ENCODE measurements around the gene FNBP1L. TPM values are rescaled to one million over a fixed set of nuclear protein-coding genes. Genes with fewer than 3 reads are reported as not detected.
A peak's percentile ranks its signal among the peaks of the same experiment; 100 is the strongest.

The FNBP1L gene
- polyA plus RNA-seq, 1 donor (not counting 4 experiments of a cell fraction or from before 2014, with no cell fraction given): 22.9 TPM

GRCh38 chr1:93576746-93577145 lies 128.8 kb downstream of the FNBP1L start:
- Histone ChIP-seq H3K4me2 (ENCODE audit: control insufficient read depth, extremely low read depth, insufficient read depth, low read depth, low read length) (no peak overlapping the region), H3K36me3 (ENCODE audit: control insufficient read depth in 2 of 2, extremely low read depth in 1 of 2, insufficient read depth in 2 of 2, low read length in 2 of 2) (peaks cover 45 to 87% of the 10 kb centered on the region in 2 experiments), H3K4me1 (ENCODE audit: control insufficient read depth, extremely low read depth, insufficient read depth, low read length) (no peaks in the 10 kb centered on the region), H3K9me3 (ENCODE audit: control insufficient read depth, low read depth, low read length) (no peaks in the 10 kb centered on the region), H3K9ac (ENCODE audit: control insufficient read depth, extremely low read depth, insufficient read depth, low read length) (no peak overlapping the region), H3K4me3 (ENCODE audit: control insufficient read depth in 2 of 3, extremely low read depth in 1 of 3, insufficient read depth in 2 of 3, low read depth in 1 of 3, low read length in 3 of 3) (no peak overlapping the region), H4K20me1 (ENCODE audit: control insufficient read depth, extremely low read depth, insufficient read depth, low read length) (peaks cover 35% of the 10 kb centered on the region), H3K27ac (ENCODE audit: control insufficient read depth, insufficient read depth, low read length) (no peak overlapping the region), H3K9me1 (ENCODE audit: control insufficient read depth, extremely low read depth, insufficient read depth, low read length) (no peaks in the 10 kb centered on the region), H3K79me2 (ENCODE audit: control insufficient read depth, insufficient read depth, low read length) (peaks cover 71% of the 10 kb centered on the region), H3K27me3 (ENCODE audit: control insufficient read depth, extremely low read depth, insufficient read depth, low read length) (no peaks in the 10 kb centered on the region), H2AFZ (ENCODE audit: control insufficient read depth, low read length) (no peak overlapping the region)
- TF ChIP-seq EZH2 (IDR thresholded peaks at IDR 0.05; ENCODE audit: low read length) (no peak), CTCF (optimal IDR thresholded peaks at IDR 0.05 in 1 of 3, IDR thresholded peaks at IDR 0.05 in 1 of 3, conservative IDR thresholded peaks at IDR 0.05 in 1 of 3; ENCODE audit: extremely low read depth in 1 of 3, insufficient read depth in 2 of 3, low read length in 3 of 3) (no peak)
- DNase-seq (ENCODE audit: low read depth, low spot score) (no peak), FAIRE-seq (no peak)
- dilution Hi-C loops (cut with MboI; ENCODE audit: extremely low pct_ligation_motif_present, low sequenced_read_pairs): no loop called here

- H3K9ac ChIP-seq (ENCODE audit: control insufficient read depth, extremely low read depth, insufficient read depth, low read length): no peak overlapping the region
- peaks cover 73% of the 10 kb centered on the region for H3K79me2 ChIP-seq (ENCODE audit: control insufficient read depth, insufficient read depth, low read length)
- H3K4me2 ChIP-seq (ENCODE audit: control insufficient read depth, extremely low read depth, insufficient read depth, low read depth, low read length): no peak overlapping the region
- H3K27ac ChIP-seq (ENCODE audit: control insufficient read depth, insufficient read depth, low read length): no peak overlapping the region
- H3K9me3 ChIP-seq (ENCODE audit: control insufficient read depth, low read depth, low read length): no peaks in the 10 kb centered on the region
- H3K9me1 ChIP-seq (ENCODE audit: control insufficient read depth, extremely low read depth, insufficient read depth, low read length): no peaks in the 10 kb centered on the region
- peaks cover 35% of the 10 kb centered on the region for H4K20me1 ChIP-seq (ENCODE audit: control insufficient read depth, extremely low read depth, insufficient read depth, low read length)
- peaks cover 45 to 86% of the 10 kb centered on the region in 2 experiments for H3K36me3 ChIP-seq (ENCODE audit: control insufficient read depth in 2 of 2, extremely low read depth in 1 of 2, insufficient read depth in 2 of 2, low read length in 2 of 2)
- H3K4me1 ChIP-seq (ENCODE audit: control insufficient read depth, extremely low read depth, insufficient read depth, low read length): no peaks in the 10 kb centered on the region
- dilution Hi-C loops (cut with MboI; ENCODE audit: extremely low pct_ligation_motif_present, low sequenced_read_pairs): no loop called here
- no peak for TF ChIP-seq EZH2 (IDR thresholded peaks at IDR 0.05; ENCODE audit: low read length)
- TF ChIP-seq CTCF (optimal IDR thresholded peaks at IDR 0.05 in 1 of 3, IDR thresholded peaks at IDR 0.05 in 1 of 3, conservative IDR thresholded peaks at IDR 0.05 in 1 of 3; ENCODE audit: extremely low read depth in 1 of 3, insufficient read depth in 2 of 3, low read length in 3 of 3): no peak
- FAIRE-seq (peak; percentile 34), DNase-seq (ENCODE audit: low read depth, low spot score) (no peak)
- no peak overlapping the region for H3K4me3 ChIP-seq (ENCODE audit: control insufficient read depth in 2 of 3, extremely low read depth in 1 of 3, insufficient read depth in 2 of 3, low read depth in 1 of 3, low read length in 3 of 3)
- no peak overlapping the region for H2AFZ ChIP-seq (ENCODE audit: control insufficient read depth, low read length)
- no peaks in the 10 kb centered on the region for H3K27me3 ChIP-seq (ENCODE audit: control insufficient read depth, extremely low read depth, insufficient read depth, low read length)
Observed at GRCh38 chr1:93577536-93578432, 129.9 kb downstream of the FNBP1L start.
